Cerebellar cortex (tissue), 1 donor: Measurements from ENCODE around the gene FBLN2.

Experiments
- DNase-seq: peaks from one replicate; pipeline ENCODE4 v3.0.0-alpha.2; 2015; ENCODE audit warnings: low spot score

Gene FBLN2

GRCh38 chr3:13665582-13666226, 116.8 kb downstream of the FBLN2 start:
- DNase-seq = no peak

- DNase-seq = no peak
These were observed 117.3 kb downstream of the FBLN2 start for GRCh38 chr3:13666227-13666619.

GRCh38 chr3:13666781-13667709, 118.1 kb downstream of the FBLN2 start:
- no peak for DNase-seq

GRCh38 chr3:13668136-13668535, 119.2 kb downstream of the FBLN2 start:
- DNase-seq = no peak

GRCh38 chr3:13669457-13669856, 120.5 kb downstream of the FBLN2 start:
- DNase-seq = no peak

- DNase-seq = no peak
These were observed 121.4 kb downstream of the FBLN2 start for GRCh38 chr3:13670292-13670691.

- no peak for DNase-seq
These were observed 122.7 kb downstream of the FBLN2 start for GRCh38 chr3:13671482-13672233.

GRCh38 chr3:13673207-13673606, 124.3 kb downstream of the FBLN2 start:
- no peak for DNase-seq

- DNase-seq = no peak
These were observed 125.7 kb downstream of the FBLN2 start for GRCh38 chr3:13674538-13675185.

- no peak for DNase-seq
These were observed 127.6 kb downstream of the FBLN2 start for GRCh38 chr3:13676356-13677017.

- no peak for DNase-seq
These were observed 128.3 kb downstream of the FBLN2 start for GRCh38 chr3:13677272-13677671.

GRCh38 chr3:13681931-13682330, 133.0 kb downstream of the FBLN2 start:
- DNase-seq = no peak

GRCh38 chr3:13682331-13683013, 133.5 kb downstream of the FBLN2 start:
- DNase-seq = no peak

- no peak for DNase-seq
These were observed 134.4 kb downstream of the FBLN2 start for GRCh38 chr3:13683288-13683687.

GRCh38 chr3:13683772-13684171, 134.8 kb downstream of the FBLN2 start:
- no peak for DNase-seq

GRCh38 chr3:13684350-13684749, 135.4 kb downstream of the FBLN2 start:
- no peak for DNase-seq

- DNase-seq = no peak
These were observed 135.9 kb downstream of the FBLN2 start for GRCh38 chr3:13684854-13685253.

- no peak for DNase-seq
These were observed 136.8 kb downstream of the FBLN2 start for GRCh38 chr3:13685721-13686120.

- no peak for DNase-seq
These were observed 137.6 kb downstream of the FBLN2 start for GRCh38 chr3:13686367-13687160.

GRCh38 chr3:13687517-13687943, 138.6 kb downstream of the FBLN2 start:
- DNase-seq = no peak
